GM19240 (cell line): ENCODE results near the gene EPN3.

Experiments used
- DNase-seq: peaks from one replicate; pipeline ENCODE4 v3.0.0; 2011; ENCODE audit warnings: low spot score; ENCODE audit not compliant: insufficient read length

EPN3 gene

DNA sequence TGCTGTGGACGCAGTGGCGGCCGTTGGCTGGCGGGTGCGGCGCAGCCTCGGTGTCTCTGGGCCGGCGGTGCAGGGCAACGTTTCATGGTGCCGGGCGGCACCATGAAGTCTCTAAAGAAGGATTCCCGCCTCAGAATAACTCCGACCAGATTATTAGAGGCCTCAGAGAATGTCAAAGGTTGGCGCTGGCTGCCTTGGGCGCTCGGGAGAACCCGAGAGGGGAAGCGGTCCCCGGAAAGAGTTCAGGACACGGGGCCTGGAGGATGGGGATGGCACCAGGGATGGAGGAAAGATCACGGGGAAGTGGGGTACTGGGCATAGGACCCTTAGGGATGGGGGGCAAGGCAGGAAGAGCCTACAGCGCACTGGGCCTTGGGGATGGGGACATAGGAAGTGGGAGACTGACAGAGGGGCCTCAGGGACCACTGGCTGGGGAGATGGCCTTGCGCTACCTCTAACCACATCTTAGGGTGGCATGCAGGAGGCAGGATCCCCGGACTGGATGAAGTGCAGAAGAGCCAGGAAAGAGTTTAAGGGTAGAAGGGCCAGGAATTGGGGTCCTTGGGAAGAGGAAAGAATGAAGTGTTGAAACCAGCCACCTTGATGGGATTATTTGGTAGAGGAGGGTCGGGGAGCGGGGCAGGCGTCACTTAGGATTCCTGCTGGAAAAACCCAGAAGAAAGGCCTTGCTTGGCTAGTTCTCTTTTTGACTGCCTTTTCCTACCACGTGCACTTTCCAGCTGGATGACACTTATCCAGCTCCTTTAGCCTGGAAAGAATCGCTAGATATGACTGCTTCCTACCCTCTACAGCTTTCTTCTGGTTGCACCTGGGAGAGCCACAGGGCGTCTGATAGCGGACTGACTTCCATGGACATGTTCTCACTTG is 23.7 kb upstream of the EPN3 start:
- no peak for DNase-seq

DNA sequence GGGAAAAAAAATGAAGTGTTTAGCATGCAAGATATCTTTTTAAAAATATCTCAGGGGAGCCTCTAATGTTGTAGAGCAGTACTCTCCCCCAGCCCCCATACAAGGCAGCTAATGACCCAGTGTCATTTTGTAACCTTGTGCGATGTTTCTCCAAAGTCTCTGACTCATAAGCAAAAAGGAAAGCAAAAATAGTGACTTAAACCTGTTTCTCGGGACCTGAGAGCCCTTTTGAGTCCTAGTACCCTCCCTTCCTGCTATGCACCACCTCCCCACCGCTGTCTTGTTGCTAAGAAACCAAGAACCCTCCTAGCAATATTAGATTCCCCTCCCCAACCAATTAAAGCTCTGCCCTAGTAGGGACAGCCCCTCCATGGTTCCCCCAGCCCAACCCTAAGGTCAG is 21.5 kb upstream of the EPN3 start:
- peak; percentile 90 for DNase-seq

DNA sequence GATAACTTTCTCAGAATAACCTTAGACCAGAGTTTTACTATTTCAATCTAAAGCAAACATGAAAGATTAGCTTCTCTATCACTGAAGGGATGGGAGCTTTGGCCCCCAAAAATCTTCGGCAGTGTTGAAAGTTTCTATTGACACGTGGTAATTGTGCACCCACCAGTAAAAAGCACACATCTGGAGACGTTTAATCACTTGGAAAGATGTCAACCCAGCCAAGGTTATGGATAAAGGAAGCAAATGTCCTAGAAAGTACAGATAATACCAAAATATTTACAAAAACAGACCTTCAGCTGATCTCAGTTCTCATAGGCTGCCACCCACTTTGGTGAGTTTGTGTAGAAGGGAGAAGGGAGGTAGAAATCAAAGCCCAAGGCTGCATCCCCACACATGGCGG is 19.0 kb upstream of the EPN3 start:
- no peak for DNase-seq

DNA sequence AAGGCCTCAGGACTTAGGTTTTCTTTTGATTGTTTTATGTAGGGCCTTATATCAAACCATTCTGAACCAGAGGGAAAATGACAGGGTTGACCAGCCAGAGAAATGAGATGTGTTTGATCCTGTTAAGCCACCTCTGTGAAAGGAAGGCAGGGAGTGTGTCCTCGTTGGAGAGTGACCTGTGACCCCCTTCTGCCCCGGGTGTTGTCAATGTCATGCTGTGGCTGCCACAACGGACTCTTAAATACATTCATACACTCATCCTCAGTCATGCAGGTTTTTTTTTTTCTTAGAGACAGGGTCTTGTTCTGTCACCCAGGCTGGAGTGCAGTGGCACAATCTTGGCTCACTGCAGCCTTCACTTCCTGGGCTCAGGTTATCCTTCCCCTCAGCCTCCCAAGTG is 18.1 kb upstream of the EPN3 start:
- DNase-seq: no peak

DNA sequence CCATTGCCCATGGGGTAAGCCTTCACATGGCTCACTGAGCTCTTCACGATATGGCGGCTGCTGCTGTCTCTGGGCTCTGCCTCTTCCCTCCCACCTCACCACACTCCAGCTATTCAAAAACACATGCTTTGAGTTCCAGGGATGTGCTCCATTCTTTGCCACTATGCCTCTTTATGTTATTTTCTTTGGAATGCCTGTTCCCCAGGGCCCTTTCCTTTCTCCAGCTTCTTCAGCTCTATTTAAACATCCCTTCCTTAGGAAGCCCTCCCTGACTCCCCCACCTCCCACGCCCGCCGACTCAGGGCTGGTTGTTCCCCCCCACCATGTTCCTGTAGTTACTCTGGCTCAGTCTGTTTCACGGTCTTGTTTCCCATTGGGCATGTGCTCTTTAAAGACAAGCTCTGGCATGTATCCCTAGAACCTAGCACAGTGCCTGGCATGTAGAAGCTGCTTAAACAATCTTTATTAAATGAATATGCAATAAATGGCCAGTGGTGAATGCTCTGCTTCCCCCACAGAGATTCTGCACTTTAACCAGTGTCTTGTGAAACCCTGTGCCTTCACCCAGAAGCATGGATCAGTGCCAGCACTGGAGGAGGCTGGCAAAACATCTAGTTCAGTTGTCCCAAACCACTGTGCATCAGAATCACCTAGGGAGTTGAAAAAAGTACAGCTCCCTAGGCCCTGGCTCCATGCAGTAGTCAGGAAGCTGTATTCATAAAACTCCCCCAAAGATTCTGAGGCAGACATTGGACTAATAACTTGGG is 17.4 kb upstream of the EPN3 start:
- no peak for DNase-seq

DNA sequence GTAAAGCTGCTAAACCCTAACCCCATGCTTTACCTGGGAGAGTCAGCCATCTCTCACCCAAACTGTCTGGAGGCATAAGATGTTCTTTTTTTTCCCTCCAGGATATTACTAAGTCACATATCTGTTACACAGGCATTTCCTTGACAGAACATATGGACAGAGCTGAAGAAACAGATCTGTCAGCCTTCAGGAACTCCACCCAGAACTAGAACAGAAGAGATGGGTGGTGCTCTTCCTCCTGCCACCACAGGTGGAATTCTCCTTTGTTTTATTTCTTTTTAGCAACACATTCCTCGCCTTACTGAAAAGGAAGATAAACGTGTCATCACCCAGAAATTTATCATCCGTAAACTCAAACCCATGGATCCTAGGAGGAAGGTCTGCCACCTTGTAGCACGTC is 15.5 kb upstream of the EPN3 start:
- no peak for DNase-seq

DNA sequence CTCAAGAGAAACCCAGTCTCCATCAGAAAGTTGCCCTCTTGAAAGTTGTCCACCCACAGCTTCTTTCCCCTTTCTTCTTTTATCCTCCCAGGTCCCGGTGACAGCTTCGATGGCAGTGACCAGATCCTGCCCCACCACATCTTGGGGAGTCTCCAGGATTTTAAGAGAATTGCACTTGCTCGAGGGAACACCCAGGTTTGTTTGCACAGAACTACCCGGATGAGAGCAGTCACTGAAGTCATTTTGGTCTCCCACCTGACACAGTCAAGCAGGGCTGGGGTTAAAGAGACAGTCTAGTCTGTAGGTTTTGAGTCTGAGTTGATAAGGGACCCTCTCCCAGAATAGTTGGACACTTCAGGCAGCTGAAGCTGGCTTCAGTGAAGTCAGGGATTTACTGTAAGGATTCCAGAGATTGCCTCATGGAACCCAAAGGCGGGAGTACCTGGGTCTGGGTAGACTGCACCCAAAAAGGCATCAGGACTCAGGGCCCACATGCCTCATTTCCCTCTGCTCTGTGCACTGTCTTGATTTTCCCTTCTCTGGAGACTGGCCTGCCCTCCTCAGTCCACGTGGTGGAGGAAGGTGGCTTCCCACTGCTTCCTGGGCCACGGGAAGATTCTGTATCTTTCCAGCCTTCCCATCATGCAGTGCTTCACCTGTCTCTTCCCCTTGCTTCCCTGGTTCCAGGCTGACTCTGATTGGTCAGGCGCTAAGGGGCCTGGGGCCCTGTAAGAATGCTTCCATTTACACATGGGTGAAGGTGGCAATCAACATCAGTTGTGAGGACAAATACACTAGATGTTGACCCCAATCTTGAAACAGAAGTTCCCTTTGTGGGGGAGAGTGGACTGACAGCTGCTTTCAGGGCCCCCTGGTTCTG is 14.8 kb upstream of the EPN3 start:
- no peak for DNase-seq

DNA sequence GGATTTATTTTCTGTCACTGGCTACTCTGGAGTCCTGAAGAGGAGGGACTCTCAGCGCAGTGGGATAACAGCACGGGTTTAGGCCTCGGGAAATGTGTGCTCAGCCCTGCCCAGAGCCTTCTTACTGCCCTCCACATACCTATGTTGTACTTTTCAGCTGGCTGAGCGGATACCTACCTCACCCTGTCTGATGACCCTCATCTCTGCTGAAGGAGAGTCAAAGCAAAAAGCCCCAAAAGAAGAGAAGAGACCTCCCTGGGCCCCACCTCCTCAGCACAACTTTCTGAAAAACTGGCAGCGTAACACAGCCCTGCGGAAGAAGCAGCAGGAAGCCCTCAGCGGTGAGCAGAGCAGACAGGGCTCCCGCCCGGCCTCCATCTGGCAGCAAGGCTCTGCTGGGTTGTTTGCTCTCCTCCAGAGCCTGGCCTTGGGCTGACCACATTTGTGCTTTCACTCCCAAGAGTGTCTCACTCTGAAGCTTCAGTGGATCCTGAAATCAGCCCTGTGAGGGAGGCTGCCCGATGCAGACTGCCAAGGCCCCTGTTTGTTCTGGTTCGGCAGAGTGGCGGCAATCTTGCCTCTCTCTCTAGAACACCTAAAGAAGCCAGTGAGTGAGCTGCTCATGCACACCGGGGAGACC is 14.0 kb upstream of the EPN3 start:
- DNase-seq: no peak

DNA sequence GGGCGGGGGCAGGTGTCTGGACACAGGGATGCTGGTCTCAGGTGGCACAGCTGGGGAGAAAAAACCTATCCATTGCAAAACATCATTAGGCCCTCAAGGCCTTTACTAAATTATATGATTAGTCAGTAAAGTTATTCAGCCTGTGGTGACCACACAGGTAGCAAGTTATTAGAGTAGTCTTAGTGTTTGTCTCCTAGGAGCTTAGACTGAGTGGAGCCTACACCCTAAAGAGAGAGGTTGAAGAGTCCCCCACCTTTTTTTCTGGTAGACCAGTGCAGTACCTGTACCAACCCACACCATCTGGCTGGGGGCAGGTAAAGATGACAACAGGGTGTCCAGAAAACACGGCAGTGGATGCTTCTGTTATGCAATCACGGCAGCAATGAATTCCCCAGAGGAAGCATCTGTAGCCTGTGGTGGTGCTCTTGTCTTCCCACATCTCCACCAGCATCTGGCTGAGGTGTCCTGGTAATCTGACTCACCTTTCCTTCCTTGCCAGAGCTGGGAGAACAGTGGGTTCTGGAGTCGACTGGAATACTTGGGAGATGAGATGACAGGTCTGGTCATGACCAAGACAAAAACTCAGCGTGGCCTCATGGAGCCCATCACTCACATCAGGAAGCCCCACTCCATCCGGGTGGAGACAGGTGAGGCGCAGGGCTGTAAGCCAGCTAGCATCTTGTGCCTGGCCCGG is 13.2 kb upstream of the EPN3 start:
- no peak for DNase-seq

DNA sequence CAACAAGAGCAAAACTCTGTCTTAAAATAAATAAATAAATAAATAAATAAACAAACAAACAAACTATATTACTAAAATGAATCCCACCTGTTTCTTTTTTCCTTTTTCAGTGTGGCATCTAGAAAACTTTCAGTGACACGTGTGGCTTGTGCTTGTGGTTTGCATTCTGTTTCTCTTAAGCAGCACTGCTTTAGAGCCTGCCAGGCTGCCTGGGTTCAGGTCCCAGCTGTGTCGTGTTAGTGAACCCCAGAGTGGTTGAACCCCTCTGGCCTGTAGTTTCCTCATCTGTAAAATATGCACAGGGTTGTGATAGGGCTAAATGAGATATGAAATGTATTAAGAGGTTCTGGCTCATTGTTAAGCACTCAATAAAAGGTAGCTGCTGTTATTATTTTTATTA is 12.1 kb upstream of the EPN3 start:
- DNase-seq: no peak

DNA sequence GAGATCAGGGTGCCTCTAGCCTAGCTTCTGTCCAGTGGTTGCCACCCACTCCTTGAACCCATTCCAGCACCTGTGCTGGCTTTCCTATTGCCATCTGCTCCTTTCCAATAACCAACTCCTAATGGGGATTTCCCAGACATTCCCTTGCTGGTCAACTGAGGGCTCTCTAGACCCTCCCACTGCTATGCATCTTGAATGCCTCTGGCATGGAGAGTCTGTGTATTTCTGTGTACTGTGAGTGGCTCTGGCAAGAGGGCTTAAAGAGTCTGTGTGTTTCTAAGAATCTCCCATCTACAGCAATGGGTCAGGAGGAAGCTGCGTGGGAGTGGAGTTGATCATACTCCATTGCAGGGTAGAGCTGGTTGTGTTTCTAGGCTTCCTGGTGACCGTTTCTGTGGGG is 11.0 kb upstream of the EPN3 start:
- DNase-seq: no peak

DNA sequence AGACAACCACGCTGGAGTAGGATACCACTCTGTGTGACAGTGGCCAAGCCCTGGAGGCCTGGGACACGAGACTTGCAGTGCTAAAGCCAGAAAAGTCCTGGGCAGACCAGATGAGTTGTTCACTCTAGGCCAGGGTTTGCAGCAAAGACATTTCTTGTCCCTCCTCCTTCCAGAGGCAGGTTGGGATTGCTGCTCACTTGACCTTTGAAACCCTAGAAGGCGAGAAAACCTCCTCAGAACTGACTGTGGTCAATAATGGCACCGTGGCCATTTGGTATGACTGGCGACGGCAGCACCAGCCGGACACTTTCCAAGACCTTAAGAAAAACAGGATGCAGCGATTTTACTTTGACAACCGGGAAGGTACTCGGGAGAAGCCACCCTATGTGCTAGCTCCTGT is 9.8 kb upstream of the EPN3 start:
- no peak for DNase-seq

DNA sequence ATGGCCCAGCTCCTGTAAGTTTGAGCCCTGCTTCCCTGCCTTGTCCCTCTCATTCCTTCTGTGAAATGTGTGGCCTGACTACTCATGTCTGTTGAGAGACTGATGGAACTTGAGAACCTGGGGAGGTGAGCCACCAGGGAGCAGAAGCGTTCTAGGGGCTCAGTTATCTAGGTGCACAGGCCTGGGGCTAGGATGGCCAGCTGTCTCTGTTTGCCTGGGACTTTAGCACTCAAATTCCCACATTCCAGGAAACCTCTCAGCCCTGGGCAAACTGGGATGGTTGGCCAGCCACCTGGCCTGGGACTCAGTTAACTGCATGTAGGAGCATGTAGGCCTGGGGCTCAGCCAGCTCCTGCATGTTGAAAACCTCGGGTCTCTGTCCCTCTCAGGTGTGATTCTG is 9.3 kb upstream of the EPN3 start:
- no peak for DNase-seq

DNA sequence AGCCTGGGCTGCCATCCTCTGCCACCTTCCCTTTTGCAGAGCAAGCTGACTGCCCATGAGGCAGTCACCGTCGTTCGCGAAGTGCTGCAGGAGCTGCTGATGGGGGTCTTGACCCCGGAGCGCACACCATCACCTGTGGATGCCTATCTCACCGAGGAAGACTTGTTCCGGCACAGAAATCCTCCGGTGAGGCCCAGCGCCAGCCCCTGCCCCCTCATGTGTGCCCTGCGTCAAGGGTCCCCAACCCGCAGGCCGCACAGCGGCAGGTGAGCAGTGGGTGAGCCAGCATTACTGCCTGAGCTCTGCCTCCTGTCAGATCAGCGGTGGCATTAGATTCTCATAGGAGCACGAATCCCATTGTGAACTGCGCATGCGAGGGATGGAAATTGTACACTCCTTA is 7.7 kb upstream of the EPN3 start:
- DNase-seq: no peak

DNA sequence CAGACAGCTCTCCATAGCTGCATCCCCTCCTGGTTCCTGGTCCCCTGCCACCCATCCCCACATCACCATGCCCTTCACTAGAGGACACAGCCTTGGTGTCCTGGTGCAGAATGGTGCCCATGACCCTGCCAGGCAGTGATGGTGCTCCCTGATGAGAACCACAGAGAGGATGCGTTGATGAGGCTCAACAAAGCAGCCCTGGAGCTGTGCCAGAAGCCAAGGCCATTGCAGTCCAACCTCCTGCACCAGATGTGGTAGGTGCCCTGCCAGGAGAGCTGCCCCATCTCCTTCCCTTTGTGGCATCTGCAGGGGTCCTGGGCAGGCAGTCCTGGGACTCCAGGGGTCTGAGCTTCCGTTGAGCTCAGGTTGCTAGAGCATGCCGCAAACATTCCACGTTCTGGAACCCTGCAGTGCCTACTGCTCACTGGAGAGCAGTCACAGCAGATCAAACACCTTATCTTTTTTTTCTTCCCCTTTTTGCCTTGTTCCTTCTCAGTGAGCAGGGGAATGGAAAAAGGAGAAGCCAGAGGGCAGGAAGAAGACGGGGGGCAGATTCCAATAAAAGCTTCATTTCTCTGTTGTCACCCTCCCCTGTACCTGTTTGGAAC is 5.3 kb upstream of the EPN3 start:
- DNase-seq: no peak

DNA sequence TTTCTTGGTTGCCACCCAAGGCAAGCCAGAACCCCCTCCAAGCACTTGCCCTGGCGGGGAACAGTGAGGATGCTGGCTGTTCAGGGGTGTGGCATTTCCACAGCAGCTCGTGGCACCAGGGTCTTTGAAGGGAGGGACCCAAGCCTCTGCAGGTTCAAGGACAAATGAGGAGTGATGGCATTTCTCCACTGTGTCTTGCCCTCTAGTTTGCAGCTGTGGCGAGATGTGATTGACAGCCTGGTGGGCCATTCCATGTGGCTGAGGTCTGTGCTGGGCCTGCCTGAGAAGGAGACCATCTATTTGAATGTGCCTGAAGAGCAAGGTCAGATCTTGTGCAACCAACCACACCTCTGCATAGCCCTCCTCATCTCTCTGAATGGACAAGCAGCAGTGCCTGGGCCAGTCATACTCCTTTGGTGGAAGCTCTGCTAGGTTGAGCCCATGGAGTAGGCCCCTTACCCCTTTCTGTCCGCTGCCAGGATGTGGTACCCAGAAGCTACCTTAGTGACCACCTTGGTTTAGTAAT is 4.5 kb upstream of the EPN3 start:
- DNase-seq: no peak

DNA sequence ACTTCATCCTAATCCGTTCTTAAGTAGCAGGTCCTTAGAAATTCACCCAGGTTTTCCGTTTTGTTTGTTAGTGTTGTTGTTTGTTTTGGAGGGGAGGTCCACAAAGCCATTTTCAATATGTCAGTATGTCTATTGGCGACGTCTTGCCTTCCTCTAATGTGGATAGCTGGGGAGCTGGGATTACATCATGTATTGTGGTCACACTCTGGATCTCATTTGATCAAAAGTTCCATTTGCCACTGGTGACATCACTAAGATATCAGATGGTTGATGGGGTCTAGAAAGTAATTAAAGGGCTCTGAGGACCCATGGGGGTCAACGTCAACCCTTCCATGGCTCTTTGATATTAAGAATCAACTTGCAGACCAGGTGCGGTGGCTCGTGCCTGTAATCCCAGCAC is 2.7 kb upstream of the EPN3 start:
- no peak for DNase-seq

DNA sequence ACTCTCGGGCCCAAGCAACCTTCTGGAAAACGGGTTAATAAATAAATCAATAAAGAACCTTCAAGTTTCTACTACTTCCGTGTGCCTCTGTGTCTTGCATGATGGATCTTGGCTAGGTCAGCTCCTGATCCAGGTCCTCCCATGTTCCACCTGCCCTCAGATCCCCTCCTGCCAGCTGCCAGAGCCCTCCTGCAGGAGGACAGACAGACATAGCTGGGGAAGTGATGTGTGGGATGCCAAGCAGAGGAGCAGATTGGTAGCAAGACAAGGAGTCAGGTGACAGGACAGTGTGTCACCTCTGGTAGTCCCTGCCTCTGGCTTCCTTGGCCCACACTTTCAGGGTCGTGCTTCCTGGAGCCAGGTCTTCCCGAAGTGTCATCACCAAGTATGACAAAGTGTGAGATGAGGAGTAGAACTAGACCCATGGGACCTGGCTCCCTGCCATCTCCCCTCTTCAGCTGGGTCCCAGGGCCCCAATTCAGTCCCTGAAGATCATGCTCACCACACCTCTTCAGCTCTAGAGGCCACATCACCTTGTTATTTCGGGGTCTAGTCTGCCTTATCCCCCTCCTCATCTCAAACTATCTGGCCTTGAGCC is 1.0 kb upstream of the EPN3 start:
- no peak for DNase-seq

DNA sequence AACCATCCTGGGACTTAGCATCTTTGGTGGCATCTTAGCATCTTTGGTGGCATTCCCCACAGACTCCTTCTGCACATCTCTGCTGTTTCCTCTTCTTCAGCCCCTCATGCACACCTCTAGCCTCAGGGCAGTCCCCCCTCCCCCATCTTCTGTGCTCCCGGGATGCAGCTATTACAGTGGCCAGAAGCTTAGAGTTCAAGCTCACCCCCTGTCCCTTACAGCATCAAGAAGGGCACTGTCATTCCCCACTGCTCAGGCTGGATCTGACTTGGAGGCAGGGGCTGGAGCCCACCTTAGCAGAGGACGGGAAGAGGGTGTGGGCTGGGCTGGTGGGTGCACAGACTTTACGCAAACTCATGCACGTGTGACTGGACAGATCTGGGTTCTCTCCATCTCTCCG is 650 bp downstream of the EPN3 start:
- DNase-seq: no peak

DNA sequence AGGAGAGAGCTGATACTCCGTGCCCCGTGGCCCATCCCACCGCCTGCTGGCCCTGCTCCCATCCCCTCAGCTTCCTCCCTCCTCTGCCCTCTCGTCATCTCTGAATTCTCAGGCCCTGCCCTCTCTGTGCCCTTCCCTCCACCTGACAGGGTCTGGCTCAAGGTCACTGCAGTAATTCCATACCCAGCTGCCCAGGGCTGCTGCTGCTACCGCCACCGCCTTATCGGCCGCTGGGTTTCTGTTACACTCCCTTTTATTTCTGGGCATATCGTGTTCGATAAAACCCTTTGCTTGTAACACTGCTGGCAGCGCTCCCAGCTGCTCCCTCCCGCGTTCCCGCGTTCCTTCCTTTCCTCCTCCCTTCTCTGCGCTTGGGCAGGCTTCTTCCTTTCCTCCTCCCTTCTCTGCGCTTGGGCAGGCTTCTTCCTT is 1.2 kb downstream of the EPN3 start:
- no peak for DNase-seq
